Measurements from ENCODE around the gene MGRN1.

- TF ChIP-seq GATA3 (IDR thresholded peaks at IDR 0.05; ENCODE audit: low read depth, low read length) (no peak), GATA2 (IDR thresholded peaks at IDR 0.05; ENCODE audit: low read depth, low read length) (no peak)
Observed at GRCh38 chr16:4685776-4686496, 61.3 kb downstream of the MGRN1 start.
